Activated CD8-positive, alpha-beta memory T cell treated with anti-CD3 and anti-CD28 coated beads, Interleukin-2, amount 50 U/mL, for 4 hours (primary cell): ENCODE results near the gene TCF20.

Source experiments
- DNase-seq: peaks from one replicate; pipeline ENCODE4 v3.0.0-alpha.2; 2020

Gene TCF20

DNA sequence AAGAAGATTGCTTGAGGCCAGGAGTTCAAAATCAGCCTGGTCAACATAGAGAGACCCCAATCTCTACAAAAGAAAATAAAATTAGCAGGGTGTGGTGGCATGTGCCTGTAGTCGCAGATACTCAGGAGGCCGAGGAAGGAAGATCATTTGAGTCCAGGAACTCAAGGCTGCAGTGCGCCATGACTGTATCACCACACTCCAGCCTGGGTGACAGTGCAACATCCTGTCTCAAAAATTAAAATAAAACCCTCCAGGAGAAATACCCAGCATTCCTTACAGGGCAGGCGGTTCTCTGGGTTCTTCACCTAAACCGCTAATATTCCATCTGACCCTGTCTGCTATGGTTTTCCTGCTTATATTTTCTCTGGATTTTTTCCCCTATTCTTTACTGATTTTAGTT lies 13.5 kb downstream of the TCF20 start:
- DNase-seq: no peak

GRCh38 chr22:42256220-42256619 lies 14.2 kb downstream of the TCF20 start:
- DNase-seq: no peak

- DNase-seq: no peak
Measured at GRCh38 chr22:42249831-42250230, 20.6 kb downstream of the TCF20 start.

- no peak for DNase-seq
Measured at GRCh38 chr22:42248995-42249394, 21.5 kb downstream of the TCF20 start.

GRCh38 chr22:42247596-42247995 lies 22.9 kb downstream of the TCF20 start:
- DNase-seq: no peak

DNA sequence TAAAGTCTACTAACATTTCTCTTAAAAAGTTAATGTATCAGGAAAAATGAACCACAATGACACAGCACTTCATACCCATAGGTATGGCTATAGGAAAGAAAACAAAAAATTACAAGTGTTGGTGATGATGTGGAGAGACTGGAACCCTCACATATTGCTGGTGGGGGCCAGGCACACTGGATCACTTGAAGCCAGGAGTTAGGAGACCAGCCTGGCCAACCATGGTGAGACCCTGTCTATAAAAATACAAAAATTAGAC lies 26.7 kb downstream of the TCF20 start:
- no peak for DNase-seq

DNA sequence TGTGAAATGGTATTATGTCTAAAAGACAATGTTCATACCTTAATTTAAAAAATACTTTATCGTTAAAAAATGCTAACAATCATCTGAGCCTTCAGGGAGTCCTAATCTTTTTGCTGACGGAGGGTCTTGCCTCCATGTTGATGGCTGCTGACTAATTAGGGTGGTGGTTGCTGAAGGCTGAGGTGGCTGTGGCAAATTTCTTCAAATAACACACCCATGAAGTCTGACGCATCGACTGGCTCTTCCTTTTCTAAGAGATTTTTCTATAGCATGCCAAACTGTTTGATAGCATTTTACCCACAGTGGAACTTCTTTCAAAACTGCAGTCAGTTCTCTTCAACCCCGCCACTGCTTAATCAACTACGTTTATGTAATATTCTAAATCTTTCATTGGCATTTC lies 33.6 kb downstream of the TCF20 start:
- DNase-seq: no peak

- no peak for DNase-seq
Measured at GRCh38 chr22:42236268-42236667, 34.2 kb downstream of the TCF20 start.

- DNase-seq: no peak
Measured at GRCh38 chr22:42233879-42234278, 36.6 kb downstream of the TCF20 start.

- DNase-seq: no peak
Measured at GRCh38 chr22:42231929-42232328, 38.5 kb downstream of the TCF20 start.

DNA sequence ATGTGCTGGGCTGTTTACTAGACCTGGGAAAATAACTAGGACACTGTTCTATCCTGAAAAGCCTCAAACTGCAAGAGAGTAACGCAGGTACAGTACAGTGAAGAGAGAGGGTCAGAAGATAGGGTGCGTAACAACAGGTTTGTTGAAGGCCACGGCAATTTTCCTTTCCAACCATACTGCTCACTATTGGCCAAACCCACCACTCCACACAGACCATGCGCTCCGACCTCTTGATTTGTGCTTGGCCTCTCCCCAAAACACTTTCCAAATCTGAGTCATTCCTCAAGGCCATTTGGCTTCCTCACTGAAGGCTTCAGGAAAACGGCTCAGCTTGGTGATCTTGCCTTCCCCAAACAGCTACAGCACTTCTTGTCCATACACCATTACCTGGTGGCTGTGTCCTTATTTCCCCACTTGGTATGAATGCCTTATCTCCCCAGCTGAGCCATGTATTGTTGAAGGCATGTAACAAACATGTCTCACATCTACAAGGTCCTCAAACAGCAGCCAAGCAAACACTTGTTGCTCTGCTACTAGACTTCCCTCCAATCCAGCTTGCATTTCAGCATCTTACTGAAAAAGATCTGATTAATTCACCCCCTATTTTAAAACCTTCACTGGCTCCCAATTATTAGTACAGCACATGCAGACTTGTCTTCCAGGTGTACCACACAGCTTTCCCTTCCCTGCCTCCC lies 40.9 kb downstream of the TCF20 start:
- no peak for DNase-seq

DNA sequence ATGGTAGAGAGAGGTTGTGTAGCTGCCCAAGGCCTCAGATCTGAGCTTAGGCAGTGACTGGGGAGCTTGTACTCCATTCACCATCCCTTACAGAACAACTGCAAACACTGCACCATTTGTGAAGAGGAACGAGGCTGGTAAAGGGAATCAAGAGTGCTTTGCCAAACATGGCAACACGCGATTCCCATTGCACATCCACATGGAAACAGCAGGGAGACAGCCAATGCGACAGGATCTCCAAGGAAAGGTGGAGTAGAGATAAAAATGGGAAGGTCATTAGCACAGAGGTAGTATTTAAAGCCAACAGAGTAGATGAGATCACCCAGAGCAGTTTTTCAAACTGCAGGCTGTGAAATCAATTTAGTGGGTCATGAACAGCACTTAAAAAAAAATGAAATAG lies 42.0 kb downstream of the TCF20 start:
- no peak for DNase-seq

DNA sequence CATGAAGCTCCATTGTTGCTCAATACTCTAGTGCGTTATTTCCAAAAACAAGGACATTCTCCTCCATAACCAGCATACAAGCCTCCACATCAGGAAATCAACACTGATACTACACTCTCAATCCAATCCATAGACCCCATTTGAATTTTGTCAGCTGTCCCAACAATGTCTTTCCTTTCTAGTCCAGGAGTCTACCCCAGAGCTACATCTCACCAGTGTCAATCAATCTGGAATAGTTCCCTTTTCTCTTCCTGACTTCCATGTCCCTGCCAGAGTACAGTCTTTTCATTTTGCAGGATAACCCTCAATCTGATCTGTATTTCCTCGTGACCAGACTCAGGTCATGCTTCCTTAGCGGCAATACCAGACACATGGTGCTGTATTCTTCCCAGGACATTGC lies 43.0 kb downstream of the TCF20 start:
- no peak for DNase-seq

- no peak for DNase-seq
Measured at GRCh38 chr22:42225841-42226240, 44.6 kb downstream of the TCF20 start.

- no peak for DNase-seq
Measured at GRCh38 chr22:42222140-42222539, 48.3 kb downstream of the TCF20 start.
